ENCODE measurements around the gene ARHGAP30.
A peak's percentile ranks its signal among the peaks of the same experiment; 100 is the strongest.

Gene ARHGAP30

GRCh38 chr1:161089251-161089924 lies 19.7 kb upstream of the ARHGAP30 start, which contains the start of gene NECTIN4:
TSS of gene NECTIN4 (minus strand) at chr1:161089558. CDS start at chr1:161089296, 262 bp downstream.
- FAIRE-seq: no peak

- FAIRE-seq: no peak
Measured at GRCh38 chr1:161088587-161089110, 19.0 kb upstream of the ARHGAP30 start.

GRCh38 chr1:161086457-161086856 lies 16.8 kb upstream of the ARHGAP30 start:
- FAIRE-seq: no peak

GRCh38 chr1:161085165-161085564 lies 15.5 kb upstream of the ARHGAP30 start:
- FAIRE-seq: no peak

- no peak for FAIRE-seq
Measured at GRCh38 chr1:161084597-161084988, 14.9 kb upstream of the ARHGAP30 start.

GRCh38 chr1:161083748-161084596 lies 14.3 kb upstream of the ARHGAP30 start:
- no peak for FAIRE-seq

GRCh38 chr1:161082996-161083747 lies 13.5 kb upstream of the ARHGAP30 start:
- no peak for FAIRE-seq

GRCh38 chr1:161082483-161082882 lies 12.8 kb upstream of the ARHGAP30 start:
- no peak for FAIRE-seq

GRCh38 chr1:161081519-161081918 lies 11.8 kb upstream of the ARHGAP30 start:
- FAIRE-seq: no peak

- no peak for FAIRE-seq
Measured at GRCh38 chr1:161080441-161081405, 11.0 kb upstream of the ARHGAP30 start.

- FAIRE-seq: no peak
Measured at GRCh38 chr1:161079436-161080110, 9.9 kb upstream of the ARHGAP30 start.

- no peak for FAIRE-seq
Measured at GRCh38 chr1:161077426-161077825, 7.7 kb upstream of the ARHGAP30 start.

- no peak for FAIRE-seq
Measured at GRCh38 chr1:161076410-161076809, 6.7 kb upstream of the ARHGAP30 start.

GRCh38 chr1:161074676-161075368 lies 5.1 kb upstream of the ARHGAP30 start:
- FAIRE-seq: no peak

- no peak for FAIRE-seq
Measured at GRCh38 chr1:161073474-161074121, 3.9 kb upstream of the ARHGAP30 start.

- FAIRE-seq: no peak
Measured at GRCh38 chr1:161072751-161073449, 3.2 kb upstream of the ARHGAP30 start.

- peak; percentile 40 for FAIRE-seq
Measured at GRCh38 chr1:161071886-161072371, 2.2 kb upstream of the ARHGAP30 start.

- FAIRE-seq: no peak
Measured at GRCh38 chr1:161070761-161071160, 1.1 kb upstream of the ARHGAP30 start.

- FAIRE-seq: no peak
Measured at GRCh38 chr1:161069241-161069640, 450 bp downstream of the ARHGAP30 start.
